HCT116 (cell line): ENCODE data around the gene TEX9. TPM values are rescaled to one million over a fixed set of nuclear protein-coding genes. Genes with fewer than 3 reads are reported as not detected.

Experiments
- ATAC-seq: fragments of 200-7000 bp; cut with Tn5 transposase; 2 replicates; pipeline ENCODE4 v1.9.1; 2020; ENCODE audit warnings: mild to moderate bottlenecking, moderate library complexity
- BruUV-seq: library from RNA; stranded (reverse); fragments of 400-500 nt; replicated peaks from 2 replicates; lab custom pipeline; 2021; lab: Mats Ljungman, UMichigan
- CTCF ChIA-PET: fragments of 300-600 bp; sonication (Branson Sonifier 250); formaldehyde crosslinking; loops from one replicate; lab custom pipeline; 2021; ENCODE audit warnings: antibody characterized with exemption; lab: Charles Lee
- POLR2A ChIA-PET: fragments of 300-600, 350-600 bp; sonication (Branson Sonifier 250); formaldehyde crosslinking; loops from one replicate; lab custom pipeline; 2021; ENCODE audit warnings: antibody characterized with exemption; lab: Charles Lee
- RAD21 ChIA-PET, 2 experiments: fragments of 300-600 bp; sonication (Branson Sonifier 250); formaldehyde crosslinking; loops; one replicate each; lab custom pipeline; 2023; ENCODE audit warnings: low total read pairs in 2 of 2; ENCODE audit not compliant: uncharacterized antibody in 2 of 2, unreplicated experiment in 2 of 2, low non-redundant PET in 1 of 2; lab: Charles Lee
- DNase-seq: peaks from one replicate; pipeline ENCODE4 v3.0.0-alpha.2; 2010; ENCODE audit warnings: low read depth, low spot score
- H2AFZ ChIP-seq: fragments of 200-600 bp; shearing (Covaris generic), sonication (generic); 2 replicates; pipeline ENCODE4 v1.6.1; 2017; ENCODE audit warnings: low read depth, mixed run types, mixed read lengths, antibody characterized with exemption, low read length; ENCODE audit not compliant: poor library complexity, severe bottlenecking
- H3K27ac ChIP-seq: 2 replicates; pipeline ENCODE4 v1.5.1; 2012; ENCODE audit warnings: low read depth, low read length
- H3K27me3 ChIP-seq: fragments of 200-600 bp; sonication (generic); 2 replicates; pipeline ENCODE4 v1.6.1; 2016; ENCODE audit warnings: mixed run types, low read length, mixed read lengths; ENCODE audit not compliant: insufficient read depth
- H3K36me3 ChIP-seq, 2 experiments: fragments of 200-500 bp in 1 of 2; fragments of 200-600 bp in 1 of 2; sonication (Bioruptor generic) in 1 of 2; sonication (generic) in 1 of 2; 2 replicates each; pipeline versions ENCODE4 v1.5.1 to v1.6.1; 2014 to 2016; ENCODE audit warnings: low read length in 2 of 2, inconsistent platforms in 1 of 2, mixed read lengths in 1 of 2, mixed run types in 1 of 2; ENCODE audit not compliant: insufficient read depth in 2 of 2, control insufficient read depth in 1 of 2
- H3K4me1 ChIP-seq, 2 experiments: fragments of 200-600 bp in 1 of 2; sonication (generic) in 1 of 2; 2 replicates each; pipeline versions ENCODE4 v1.5.1 to v1.6.1; 2012 to 2017; ENCODE audit warnings: low read length in 2 of 2, inconsistent platforms in 1 of 2, mild to moderate bottlenecking in 1 of 2, mixed read lengths in 1 of 2, mixed run types in 1 of 2, moderate library complexity in 1 of 2; ENCODE audit not compliant: insufficient read depth in 2 of 2, control insufficient read depth in 1 of 2
- H3K4me2 ChIP-seq: fragments of 200-600 bp; sonication (generic); 2 replicates; pipeline ENCODE4 v1.6.1; 2017; ENCODE audit warnings: mixed run types, low read length, mixed read lengths
- H3K4me3 ChIP-seq, 2 experiments: fragments of 200-600 bp in 1 of 2; sonication (generic) in 1 of 2; replicated peaks in 1 of 2; 2 replicates each; pipeline ENCODE4 v1.5.1; 2011 to 2016; ENCODE audit warnings: low read length in 2 of 2, control low read depth in 1 of 2, low read depth in 1 of 2, mild to moderate bottlenecking in 1 of 2, mixed read lengths in 1 of 2, mixed run types in 1 of 2
- H3K79me2 ChIP-seq: fragments of 200-600 bp; sonication (generic); 2 replicates; pipeline ENCODE4 v1.6.1; 2017; ENCODE audit warnings: mild to moderate bottlenecking, mixed run types, low read length, moderate library complexity, mixed read lengths; ENCODE audit not compliant: insufficient read depth
- H3K9ac ChIP-seq: fragments of 200-600 bp; sonication (generic); 2 replicates; pipeline ENCODE4 v1.6.1; 2016; ENCODE audit warnings: low read length, mixed read lengths
- H3K9me2 ChIP-seq: fragments of 200-600 bp; sonication (generic), shearing (Covaris generic); 2 replicates; pipeline ENCODE4 v1.6.1; 2017; ENCODE audit warnings: mixed run types, mild to moderate bottlenecking, moderate library complexity; ENCODE audit not compliant: insufficient read depth
- H3K9me3 ChIP-seq, 2 experiments: fragments of 200-500 bp in 1 of 2; fragments of 200-600 bp in 1 of 2; sonication (Bioruptor generic) in 1 of 2; sonication (generic) in 1 of 2; 2 replicates each; pipeline ENCODE4 v1.6.1; 2014 to 2017; ENCODE audit warnings: low read length in 2 of 2, mixed read lengths in 2 of 2, inconsistent platforms in 1 of 2, low read depth in 1 of 2, mild to moderate bottlenecking in 1 of 2, mixed run types in 1 of 2, moderate library complexity in 1 of 2; ENCODE audit not compliant: control insufficient read depth in 1 of 2, insufficient read depth in 1 of 2
- H4K20me1 ChIP-seq: fragments of 200-600 bp; sonication (generic), shearing (Covaris generic); 2 replicates; pipeline ENCODE4 v1.6.1; 2017; ENCODE audit warnings: mixed run types, mild to moderate bottlenecking, moderate library complexity; ENCODE audit not compliant: insufficient read depth
- ATF3 ChIP-seq: IDR thresholded peaks from 2 replicates; pipeline ENCODE4 v1.6.1; 2012
- CBX3 ChIP-seq: IDR thresholded peaks from 2 replicates; pipeline ENCODE4 v1.6.1; 2012; ENCODE audit warnings: low read depth
- EGR1 ChIP-seq: IDR thresholded peaks from 2 replicates; pipeline ENCODE4 v1.6.1; 2012; ENCODE audit warnings: low read depth
- ELF1 ChIP-seq: IDR thresholded peaks from 2 replicates; pipeline ENCODE4 v1.6.1; 2012; ENCODE audit warnings: low read depth, borderline replicate concordance
- EZH2 ChIP-seq: fragments of 200-600 bp; sonication (generic); IDR thresholded peaks from 2 replicates; pipeline ENCODE4 v1.6.1; 2017; ENCODE audit warnings: antibody characterized with exemption, mixed run types
- EZH2phosphoT487 ChIP-seq: fragments of 200-600 bp; IDR thresholded peaks from 2 replicates; pipeline ENCODE4 v1.6.1; 2018; ENCODE audit warnings: antibody characterized with exemption, borderline replicate concordance
- FOSL1 ChIP-seq: IDR thresholded peaks from 2 replicates; pipeline ENCODE4 v1.6.1; 2012; ENCODE audit warnings: low read depth
- JUND ChIP-seq: IDR thresholded peaks from 2 replicates; pipeline ENCODE4 v1.6.1; 2012
- POLR2A ChIP-seq: IDR thresholded peaks from 2 replicates; pipeline ENCODE4 v1.7.0; 2011; ENCODE audit warnings: borderline replicate concordance; ENCODE audit not compliant: insufficient read depth, insufficient read length; ENCODE audit errors: extremely low read depth
- RAD21 ChIP-seq: IDR thresholded peaks from 2 replicates; pipeline ENCODE4 v1.6.1; 2012; ENCODE audit warnings: low read depth, mild to moderate bottlenecking
- REST ChIP-seq: IDR thresholded peaks from 2 replicates; pipeline ENCODE4 v1.6.1; 2012; ENCODE audit warnings: low read depth
- SIN3A ChIP-seq: IDR thresholded peaks from 2 replicates; pipeline ENCODE4 v1.6.1; 2012; ENCODE audit warnings: low read depth
- SP1 ChIP-seq: IDR thresholded peaks from 2 replicates; pipeline ENCODE4 v1.6.1; 2012; ENCODE audit warnings: low read depth
- SRF ChIP-seq: IDR thresholded peaks from 2 replicates; pipeline ENCODE4 v1.6.1; 2012; ENCODE audit warnings: low read depth
- TCF7L2 ChIP-seq: IDR thresholded peaks from 2 replicates; pipeline ENCODE4 v1.7.0; 2011; ENCODE audit warnings: borderline replicate concordance, inconsistent platforms; ENCODE audit not compliant: insufficient read depth, insufficient read length; ENCODE audit errors: extremely low read depth
- YY1 ChIP-seq: IDR thresholded peaks from 2 replicates; pipeline ENCODE4 v1.6.1; 2011; ENCODE audit warnings: low read length, low read depth, moderate library complexity, mild to moderate bottlenecking; ENCODE audit not compliant: insufficient replicate concordance; ENCODE audit errors: extremely low read depth
- ZBTB33 ChIP-seq: IDR thresholded peaks from 2 replicates; pipeline ENCODE4 v1.6.1; 2011; ENCODE audit warnings: mild to moderate bottlenecking, low read length, moderate library complexity; ENCODE audit not compliant: insufficient replicate concordance; ENCODE audit errors: extremely low read depth
- ZFX ChIP-seq: fragments of 450-650 bp; IDR thresholded peaks from 2 replicates; pipeline ENCODE4 v1.6.1; 2017
- ZNF274 ChIP-seq: fragments of 200-500 bp; sonication (Bioruptor generic); IDR thresholded peaks from 2 replicates; pipeline ENCODE4 v1.6.1; 2014; ENCODE audit warnings: mild to moderate bottlenecking, low read depth, low read length, inconsistent platforms
- intact Hi-C: fragments of 100-400 bp; cut with micrococcal nuclease; formaldehyde crosslinking; loops from 2 replicates; pipeline ENCODE4 v1.10.0; 2022
- total RNA-seq: library from RNA; stranded (reverse); gene quantifications from one replicate; pipeline ENCODE4 v1.2.1, GENCODE V29; 2021; ENCODE audit not compliant: unreplicated experiment
- TF ChIP-seq, protein P1 (sequence below): IDR thresholded peaks from 2 replicates; pipeline ENCODE4 v1.6.1; 2012

The TEX9 gene
- total RNA-seq, 1 experiment from 2014 or later = 5.2 TPM

DNA sequence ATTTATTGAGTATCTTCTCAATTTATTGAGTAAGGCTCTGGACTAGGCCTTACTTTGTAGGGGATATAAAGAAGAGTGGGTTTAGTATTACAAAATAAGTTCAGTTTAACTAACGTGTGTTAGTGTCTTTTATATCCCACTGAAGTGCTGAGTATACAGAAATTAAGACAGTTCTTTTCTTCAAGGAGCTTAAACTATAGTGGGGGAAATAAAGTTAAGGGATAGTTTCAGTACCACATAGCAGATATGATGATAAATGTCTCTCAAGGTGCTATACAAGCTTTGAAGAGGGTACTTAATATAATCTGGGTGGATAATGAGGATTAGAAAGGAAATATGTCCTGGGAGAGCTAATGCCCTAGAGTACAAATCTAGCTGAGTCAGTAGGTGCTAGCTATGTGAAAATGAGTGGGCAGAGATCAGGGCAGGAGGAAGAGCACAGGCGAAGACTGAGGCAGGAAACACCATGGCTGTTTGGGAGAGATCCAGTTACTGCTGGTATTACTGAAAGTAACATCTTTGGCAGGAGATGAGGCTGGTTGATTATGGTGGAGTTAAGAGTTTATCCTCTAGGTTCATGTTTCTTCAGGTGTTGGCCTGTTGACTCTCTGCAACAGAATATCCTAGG is 46.0 kb downstream of the TEX9 start:
- intact Hi-C loops = no loop called here
- Histone ChIP-seq H3K27ac (no peak overlapping the region), H3K9me2 (no peaks in the 10 kb centered on the region), H3K9me3 (no peaks in the 10 kb centered on the region), H3K4me2 (no peak overlapping the region), H2AFZ (no peak overlapping the region), H3K9ac (no peak overlapping the region), H3K27me3 (no peaks in the 10 kb centered on the region), H3K79me2 (no peaks in the 10 kb centered on the region), H3K4me3 (no peak overlapping the region), H4K20me1 (no peaks in the 10 kb centered on the region), H3K4me1 (no peaks in the 10 kb centered on the region), H3K36me3 (no peaks in the 10 kb centered on the region)
- no TSS peak for BruUV-seq
- ChIA-PET CTCF (interaction anchor here (1.0 kb wide), 1 partner anchor 116 kb away, joined by 3 read pairs; no protein-coding TSS in a partner anchor), RAD21 (no interaction called here), POLR2A (no interaction called here)
- TF ChIP-seq TCF7L2 (no peak), ZFX (no peak), YY1 (no peak), ATF3 (no peak), REST (no peak), ELF1 (no peak), SP1 (no peak), SRF (no peak), EZH2phosphoT487 (no peak), EGR1 (no peak), JUND (no peak), FOSL1 (no peak), ZNF274 (no peak), EZH2 (no peak), ZBTB33 (no peak), CBX3 (no peak), SIN3A (no peak), POLR2A (no peak), RAD21 (no peak)
- TF ChIP-seq, protein P1, sequence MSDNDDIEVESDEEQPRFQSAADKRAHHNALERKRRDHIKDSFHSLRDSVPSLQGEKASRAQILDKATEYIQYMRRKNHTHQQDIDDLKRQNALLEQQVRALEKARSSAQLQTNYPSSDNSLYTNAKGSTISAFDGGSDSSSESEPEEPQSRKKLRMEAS = no peak
- DNase-seq (no peak), ATAC-seq (no peak)
